IgD-negative memory B cell (primary cell): ENCODE results near the gene DHX34. TPM values are rescaled to one million over a fixed set of nuclear protein-coding genes. Genes with fewer than 3 reads are reported as not detected.
"Not testable (repeated sequence)": the region's sequence is repeated elsewhere in the genome, so short reads cannot be mapped to it uniquely, and the experiment has no call there.

Experiments used
- H3K27ac Mint-ChIP-seq, 3 donors: one replicate each; pipeline ENCODE4 v1.8.0; 2020 to 2022; ENCODE audit warnings: mild to moderate bottlenecking in 3 of 3, mixed read lengths in 3 of 3, moderate library complexity in 1 of 3
- H3K27me3 Mint-ChIP-seq: one replicate; pipeline ENCODE4 v1.8.0; 2021; ENCODE audit warnings: mixed read lengths
- H3K36me3 Mint-ChIP-seq: one replicate; pipeline ENCODE4 v1.8.0; 2020; ENCODE audit warnings: mild to moderate bottlenecking, mixed read lengths
- H3K4me1 Mint-ChIP-seq, 3 donors: one replicate each; pipeline ENCODE4 v1.8.0; 2020 to 2022; ENCODE audit warnings: mixed read lengths in 3 of 3, mild to moderate bottlenecking in 1 of 3
- H3K4me3 Mint-ChIP-seq, 4 donors: one replicate each; pipeline ENCODE4 v1.8.0; 2020 to 2022; ENCODE audit warnings: mild to moderate bottlenecking in 4 of 4, mixed read lengths in 4 of 4, moderate library complexity in 3 of 4
- H3K9me3 Mint-ChIP-seq, 3 donors: one replicate each; pipeline ENCODE4 v1.8.0; 2020 to 2021; ENCODE audit warnings: mixed read lengths in 3 of 3, mild to moderate bottlenecking in 1 of 3
- polyA plus RNA-seq: library from polyadenylated mRNA; unstranded; fragments of 300-500 nt; fragmentation: Illumina TruSeq; gene quantifications from one replicate; pipeline ENCODE4 v1.2.3, GENCODE V29; 2021

The DHX34 gene
- polyA plus RNA-seq, 1 donor from 2014 or later: 13.3 TPM

- no peak overlapping the region for H3K4me3 Mint-ChIP-seq
- peaks cover 14% of the 10 kb centered on the region for H3K36me3 Mint-ChIP-seq
- H3K27ac Mint-ChIP-seq: peak overlapping the region in 2 of 3 donors; percentile 23 to 67
- peaks cover 7 to 15% (median 14%) of the 10 kb centered on the region in 3 donors for H3K4me1 Mint-ChIP-seq
- no peaks in the 10 kb centered on the region for H3K9me3 Mint-ChIP-seq
- no peaks in the 10 kb centered on the region for H3K27me3 Mint-ChIP-seq
Measured at GRCh38 chr19:47381121-47381520, 32.0 kb downstream of the DHX34 start.

GRCh38 chr19:47381653-47382279, 32.7 kb downstream of the DHX34 start:
- Mint-ChIP-seq H3K36me3 (peaks cover 14% of the 10 kb centered on the region), H3K4me3 (peak overlapping the region in 1 of 4 donors; percentile 43), H3K27ac (peak overlapping the region in 2 of 3 donors; percentile 23 to 67), H3K27me3 (no peaks in the 10 kb centered on the region), H3K9me3 (no peaks in the 10 kb centered on the region), H3K4me1 (peaks cover 7 to 15% (median 14%) of the 10 kb centered on the region in 3 donors)

DNA sequence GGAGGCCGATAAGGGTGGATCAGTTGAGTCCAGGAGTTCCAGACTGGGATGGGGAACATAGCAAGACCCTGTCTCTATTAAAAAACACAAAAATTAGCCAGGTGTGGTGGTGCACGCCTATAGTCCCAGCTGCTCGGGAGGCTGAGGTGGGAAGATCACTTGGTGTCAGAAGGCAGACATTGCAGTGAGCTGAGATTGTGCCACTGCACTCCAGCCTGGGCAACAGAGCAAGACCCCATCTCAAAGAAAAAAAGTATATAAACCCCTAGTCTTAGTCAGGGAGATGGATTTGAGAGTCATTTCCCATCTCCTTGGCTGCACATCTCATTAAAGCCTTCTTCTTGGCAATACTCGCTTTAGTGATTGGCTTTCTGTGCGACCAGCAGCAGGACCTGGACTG, 34.8 kb downstream of the DHX34 start:
- not testable (repeated sequence) for H3K9me3 Mint-ChIP-seq, H3K27me3 Mint-ChIP-seq, H3K4me3 Mint-ChIP-seq
- H3K4me1 Mint-ChIP-seq: peaks cover 7 to 15% (median 14%) of the 10 kb centered on the region in 3 donors
- peak overlapping the region in 1 of 3 donors; percentile 23 for H3K27ac Mint-ChIP-seq
- H3K36me3 Mint-ChIP-seq: peaks cover 14% of the 10 kb centered on the region

- H3K27me3 Mint-ChIP-seq, H3K27ac Mint-ChIP-seq, H3K9me3 Mint-ChIP-seq, H3K4me3 Mint-ChIP-seq: not testable (repeated sequence)
- H3K4me1 Mint-ChIP-seq: peaks cover 7 to 15% (median 14%) of the 10 kb centered on the region in 3 donors
- H3K36me3 Mint-ChIP-seq: peaks cover 14% of the 10 kb centered on the region
Measured at GRCh38 chr19:47384533-47384932, 35.4 kb downstream of the DHX34 start.

DNA sequence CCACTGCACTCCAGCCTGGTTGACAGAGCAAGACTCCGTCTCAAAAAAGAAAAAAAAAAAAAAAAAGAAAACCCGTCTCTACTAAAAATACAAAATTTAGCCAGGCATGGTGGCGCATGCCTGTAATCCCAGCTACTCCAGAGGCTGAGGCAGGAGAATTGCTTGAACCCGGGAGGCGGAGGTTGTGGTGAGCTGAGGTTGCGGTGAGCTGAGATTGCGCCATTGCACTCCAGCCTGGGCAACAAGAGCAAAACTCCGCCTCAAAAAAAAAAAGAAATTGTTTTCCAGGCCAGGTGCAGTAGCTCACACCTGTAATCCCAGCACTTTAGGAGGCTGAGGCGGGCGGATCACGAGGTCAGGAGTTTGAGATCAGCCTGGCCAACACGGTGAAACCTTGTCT, 37.5 kb downstream of the DHX34 start:
- not testable (repeated sequence) for H3K9me3 Mint-ChIP-seq, H3K4me3 Mint-ChIP-seq, H3K36me3 Mint-ChIP-seq, H3K27ac Mint-ChIP-seq
- H3K27me3 Mint-ChIP-seq: peaks cover 11% of the 10 kb centered on the region
- H3K4me1 Mint-ChIP-seq: peaks cover 5 to 16% (median 15%) of the 10 kb centered on the region in 3 donors

DNA sequence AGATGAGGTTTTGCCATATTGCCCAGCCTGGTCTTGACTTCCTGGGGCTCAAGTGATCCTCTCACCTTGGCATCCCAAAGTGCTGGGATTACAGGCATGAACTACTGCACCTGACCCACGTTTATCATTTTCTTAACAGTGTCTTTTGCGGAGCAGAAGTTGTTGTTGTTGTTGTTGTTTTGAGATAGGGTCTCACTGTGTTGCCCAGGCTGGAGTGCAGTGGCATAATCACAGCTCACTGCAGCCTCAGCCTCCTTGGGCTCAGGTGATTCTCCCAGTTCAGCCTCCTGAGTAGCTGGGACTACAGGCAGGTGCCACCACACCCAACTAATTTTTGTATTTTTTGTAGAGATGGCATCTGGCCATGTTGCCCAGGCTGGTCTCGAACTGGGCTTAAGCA, 38.5 kb downstream of the DHX34 start:
- H3K36me3 Mint-ChIP-seq, H3K4me3 Mint-ChIP-seq, H3K27ac Mint-ChIP-seq, H3K9me3 Mint-ChIP-seq: not testable (repeated sequence)
- peaks cover 0 to 10% (median 8%) of the 10 kb centered on the region in 3 donors for H3K4me1 Mint-ChIP-seq
- H3K27me3 Mint-ChIP-seq: peaks cover 11% of the 10 kb centered on the region

- H3K4me3 Mint-ChIP-seq, H3K36me3 Mint-ChIP-seq, H3K27ac Mint-ChIP-seq: not testable (repeated sequence)
Measured at GRCh38 chr19:47388721-47389120, 39.6 kb downstream of the DHX34 start.

DNA sequence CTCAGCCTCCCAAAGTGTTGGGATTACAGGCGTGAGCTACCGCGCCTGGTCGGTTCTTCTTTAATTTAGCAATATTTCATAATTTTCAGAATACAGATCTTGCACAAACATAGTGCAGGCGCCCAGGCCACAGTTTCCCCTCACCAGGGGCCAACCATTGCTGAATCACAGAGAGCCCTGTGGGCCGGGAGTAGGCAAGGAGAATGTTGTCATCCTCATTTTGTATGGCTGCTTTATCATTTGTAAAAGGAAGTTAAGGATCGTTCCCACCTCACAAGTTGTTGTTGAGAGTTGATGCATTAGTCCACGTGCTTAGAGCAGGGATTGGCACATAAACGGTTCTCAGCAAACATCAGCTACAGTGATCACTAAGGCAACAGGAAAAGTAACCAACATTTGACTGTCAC, 40.0 kb downstream of the DHX34 start:
- Mint-ChIP-seq H3K27ac (no peak overlapping the region), H3K4me1 (peaks cover 0 to 5% (median 5%) of the 10 kb centered on the region in 3 donors), H3K9me3 (no peaks in the 10 kb centered on the region), H3K4me3 (no peak overlapping the region), H3K27me3 (peaks cover 17% of the 10 kb centered on the region), H3K36me3 (peaks cover 3% of the 10 kb centered on the region)

More at GRCh38 chr19:47388721-47389120, 39.6 kb downstream of the DHX34 start:
- H3K9me3 Mint-ChIP-seq, H3K4me1 Mint-ChIP-seq: not testable (repeated sequence)
- peaks cover 13% of the 10 kb centered on the region for H3K27me3 Mint-ChIP-seq

DNA sequence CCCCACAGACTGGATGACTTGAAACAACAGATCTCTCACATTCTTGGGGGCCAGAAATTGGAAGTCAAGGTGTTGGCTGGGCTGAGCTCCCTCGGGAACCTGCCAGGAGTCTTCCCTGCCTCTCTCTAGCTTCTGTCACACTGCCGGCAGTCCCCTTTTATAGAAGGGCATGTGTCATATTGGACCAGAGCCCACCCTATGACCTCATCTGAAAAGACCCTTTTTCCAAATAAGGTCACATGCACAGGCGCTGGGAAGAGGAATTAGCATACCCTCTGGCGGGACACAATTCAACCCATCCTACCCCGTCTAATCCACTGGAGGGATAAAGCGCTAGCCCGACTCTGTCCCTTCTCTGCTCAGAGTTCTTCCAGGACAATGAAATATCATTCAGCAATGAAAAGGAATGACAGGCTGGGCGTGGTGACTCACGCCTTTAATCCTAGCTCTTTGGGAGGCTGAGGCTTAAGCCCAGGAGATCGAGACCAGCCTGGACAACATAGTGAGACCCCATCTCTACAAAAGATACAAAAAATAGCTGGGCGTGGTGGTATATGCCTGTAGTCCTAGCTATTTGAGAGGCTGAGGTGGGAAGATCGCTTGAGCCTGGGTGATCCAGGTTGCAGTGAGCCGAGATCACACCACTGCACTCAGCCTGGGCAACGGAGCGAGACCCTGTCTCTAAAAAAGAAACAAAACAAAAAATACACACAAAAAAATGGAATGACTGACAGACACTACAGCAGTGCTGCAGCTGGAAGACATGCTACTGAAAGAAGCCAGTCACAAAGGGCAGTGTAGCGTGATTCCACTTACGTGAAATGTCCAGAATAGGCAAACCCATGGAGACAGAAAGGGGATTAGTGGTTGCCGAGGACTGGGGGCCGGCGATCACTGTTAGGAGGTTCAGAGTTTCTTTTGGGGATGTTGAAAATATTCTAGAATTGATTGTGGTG, 41.7 kb downstream of the DHX34 start:
- Mint-ChIP-seq H3K27me3 (peaks cover 17% of the 10 kb centered on the region), H3K4me1 (peaks cover 0 to 5% (median 5%) of the 10 kb centered on the region in 3 donors), H3K27ac (no peak overlapping the region), H3K36me3 (peaks cover 3% of the 10 kb centered on the region), H3K4me3 (peak overlapping the region in 1 of 4 donors; percentile 45), H3K9me3 (no peaks in the 10 kb centered on the region)

- H3K4me1 Mint-ChIP-seq: peaks cover 0 to 5% (median 5%) of the 10 kb centered on the region in 3 donors
- H3K27ac Mint-ChIP-seq: no peak overlapping the region
- H3K36me3 Mint-ChIP-seq: peaks cover 3% of the 10 kb centered on the region
- H3K4me3 Mint-ChIP-seq: peak overlapping the region in 1 of 4 donors; percentile 45
- H3K27me3 Mint-ChIP-seq: peaks cover 17% of the 10 kb centered on the region
- no peaks in the 10 kb centered on the region for H3K9me3 Mint-ChIP-seq
Measured at GRCh38 chr19:47391510-47392223, 42.6 kb downstream of the DHX34 start.

- peaks cover 4% of the 10 kb centered on the region for H3K27me3 Mint-ChIP-seq
- H3K9me3 Mint-ChIP-seq: no peaks in the 10 kb centered on the region
- H3K4me1 Mint-ChIP-seq: no peaks in the 10 kb centered on the region
- H3K36me3 Mint-ChIP-seq: no peaks in the 10 kb centered on the region
- no peak overlapping the region for H3K27ac Mint-ChIP-seq
- H3K4me3 Mint-ChIP-seq: no peak overlapping the region
Measured at GRCh38 chr19:47398707-47399597, 49.8 kb downstream of the DHX34 start.

- Mint-ChIP-seq H3K27me3 (peaks cover 21% of the 10 kb centered on the region), H3K4me1 (peaks cover 0 to 2% (median 0%) of the 10 kb centered on the region in 3 donors), H3K9me3 (no peaks in the 10 kb centered on the region), H3K27ac (peak overlapping the region in 1 of 3 donors; percentile 59), H3K36me3 (peaks cover 2% of the 10 kb centered on the region), H3K4me3 (no peak overlapping the region)
Measured at GRCh38 chr19:47402504-47402903, 53.4 kb downstream of the DHX34 start.

- Mint-ChIP-seq H3K9me3 (peaks cover 0 to 3% (median 0%) of the 10 kb centered on the region in 3 donors), H3K4me1 (peaks cover 0 to 2% (median 0%) of the 10 kb centered on the region in 3 donors), H3K4me3 (no peak overlapping the region), H3K27me3 (peaks cover 35% of the 10 kb centered on the region), H3K27ac (no peak overlapping the region), H3K36me3 (peaks cover 5% of the 10 kb centered on the region)
Measured at GRCh38 chr19:47404334-47405196, 55.5 kb downstream of the DHX34 start.
